MCF 10A (cell line): ENCODE results near the gene FOXP1. TPM values are rescaled to one million over a fixed set of nuclear protein-coding genes. Genes with fewer than 3 reads are reported as not detected.

Experiments
- BruUV-seq: library from RNA; stranded (reverse); fragments of 400-500 nt; replicated peaks from 2 replicates; lab custom pipeline; 2021; lab: Mats Ljungman, UMichigan
- CTCF ChIA-PET: fragments of 300-600 bp; sonication (Branson Sonifier 250); formaldehyde crosslinking; extraction: SDS; loops from one replicate; lab custom pipeline; 2021; ENCODE audit warnings: antibody characterized with exemption, inconsistent platforms; lab: Yijun Ruan, JAX
- POLR2A ChIA-PET: fragments of 300-600, 350-650 bp; sonication (Branson Sonifier 250); formaldehyde crosslinking; extraction: SDS; loops from one replicate; lab custom pipeline; 2020; ENCODE audit warnings: antibody characterized with exemption, inconsistent platforms; lab: Yijun Ruan, JAX
- DNase-seq: peaks from one replicate; pipeline ENCODE4 v3.0.0-alpha.2; 2018; ENCODE audit not compliant: unreplicated experiment
- H3K27ac Mint-ChIP-seq: one replicate; pipeline ENCODE4 v1.8.0; 2022; ENCODE audit warnings: mild to moderate bottlenecking, low read depth, mixed read lengths; ENCODE audit not compliant: unreplicated experiment
- H3K27me3 Mint-ChIP-seq: one replicate; pipeline ENCODE4 v1.8.0; 2022; ENCODE audit warnings: mixed read lengths; ENCODE audit not compliant: insufficient read depth, unreplicated experiment
- H3K36me3 Mint-ChIP-seq: one replicate; pipeline ENCODE4 v1.8.0; 2022; ENCODE audit warnings: mild to moderate bottlenecking, moderate library complexity, mixed read lengths; ENCODE audit not compliant: insufficient read depth, unreplicated experiment
- H3K4me1 Mint-ChIP-seq: one replicate; pipeline ENCODE4 v1.8.0; 2022; ENCODE audit warnings: mixed read lengths; ENCODE audit not compliant: insufficient read depth, unreplicated experiment
- H3K4me3 Mint-ChIP-seq: one replicate; pipeline ENCODE4 v1.8.0; 2022; ENCODE audit warnings: mild to moderate bottlenecking, moderate library complexity, mixed read lengths; ENCODE audit not compliant: unreplicated experiment
- H3K9me3 Mint-ChIP-seq: one replicate; pipeline ENCODE4 v1.8.0; 2022; ENCODE audit warnings: mixed read lengths; ENCODE audit not compliant: unreplicated experiment
- intact Hi-C: fragments of 100-400 bp; cut with micrococcal nuclease; formaldehyde crosslinking; loops from 2 replicates; pipeline ENCODE4 v1.14.1; 2022
- total RNA-seq: library from RNA; stranded (reverse); gene quantifications from 2 replicates; pipeline ENCODE4 v1.2.3, GENCODE V29; 2022
- TF ChIP-seq, protein P1 (sequence below): fragments of 200-600 bp; IDR thresholded peaks from one replicate; pipeline ENCODE4 v1.8.0; 2022; ENCODE audit warnings: antibody characterized with exemption, mild to moderate bottlenecking; ENCODE audit not compliant: unreplicated experiment

Gene FOXP1
- total RNA-seq, 1 experiment from 2014 or later, result 49.0 TPM

DNA sequence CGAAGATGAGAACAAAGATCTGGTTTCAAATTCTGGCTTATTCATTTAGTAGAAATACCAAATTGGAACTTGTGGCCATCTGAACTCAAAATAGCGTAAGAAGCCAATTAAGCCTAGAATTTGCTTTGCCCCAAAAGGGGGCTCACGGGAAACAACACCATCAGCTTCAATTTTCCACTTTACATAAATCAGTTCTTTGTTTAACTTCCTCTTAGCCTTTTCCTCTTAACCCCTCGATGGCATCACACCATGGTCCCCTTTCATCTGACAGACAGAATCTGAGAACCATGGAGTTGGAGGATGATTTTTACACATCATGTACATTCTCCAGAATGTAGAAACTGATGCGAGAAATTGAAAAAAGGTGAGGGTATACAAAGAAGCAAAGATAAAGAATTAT lies 207.0 kb downstream of the FOXP1 start:
- no peak for DNase-seq
- no peaks in the 10 kb centered on the region for H3K27me3 Mint-ChIP-seq
- CTCF ChIA-PET, result no interaction called here
- peaks cover 5% of the 10 kb centered on the region for H3K4me1 Mint-ChIP-seq
- H3K4me3 Mint-ChIP-seq, result no peak overlapping the region
- no peaks in the 10 kb centered on the region for H3K9me3 Mint-ChIP-seq
- no peak overlapping the region for H3K27ac Mint-ChIP-seq
- TF ChIP-seq, protein P1, sequence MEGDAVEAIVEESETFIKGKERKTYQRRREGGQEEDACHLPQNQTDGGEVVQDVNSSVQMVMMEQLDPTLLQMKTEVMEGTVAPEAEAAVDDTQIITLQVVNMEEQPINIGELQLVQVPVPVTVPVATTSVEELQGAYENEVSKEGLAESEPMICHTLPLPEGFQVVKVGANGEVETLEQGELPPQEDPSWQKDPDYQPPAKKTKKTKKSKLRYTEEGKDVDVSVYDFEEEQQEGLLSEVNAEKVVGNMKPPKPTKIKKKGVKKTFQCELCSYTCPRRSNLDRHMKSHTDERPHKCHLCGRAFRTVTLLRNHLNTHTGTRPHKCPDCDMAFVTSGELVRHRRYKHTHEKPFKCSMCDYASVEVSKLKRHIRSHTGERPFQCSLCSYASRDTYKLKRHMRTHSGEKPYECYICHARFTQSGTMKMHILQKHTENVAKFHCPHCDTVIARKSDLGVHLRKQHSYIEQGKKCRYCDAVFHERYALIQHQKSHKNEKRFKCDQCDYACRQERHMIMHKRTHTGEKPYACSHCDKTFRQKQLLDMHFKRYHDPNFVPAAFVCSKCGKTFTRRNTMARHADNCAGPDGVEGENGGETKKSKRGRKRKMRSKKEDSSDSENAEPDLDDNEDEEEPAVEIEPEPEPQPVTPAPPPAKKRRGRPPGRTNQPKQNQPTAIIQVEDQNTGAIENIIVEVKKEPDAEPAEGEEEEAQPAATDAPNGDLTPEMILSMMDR, result no peak
- H3K36me3 Mint-ChIP-seq, result peaks cover 17% of the 10 kb centered on the region
- POLR2A ChIA-PET, result interaction anchor here (0.7 kb wide), 1 partner anchor 140 kb away, joined by 4 read pairs; no protein-coding TSS in a partner anchor
- BruUV-seq, result no TSS peak
- intact Hi-C loops, result no loop called here

DNA sequence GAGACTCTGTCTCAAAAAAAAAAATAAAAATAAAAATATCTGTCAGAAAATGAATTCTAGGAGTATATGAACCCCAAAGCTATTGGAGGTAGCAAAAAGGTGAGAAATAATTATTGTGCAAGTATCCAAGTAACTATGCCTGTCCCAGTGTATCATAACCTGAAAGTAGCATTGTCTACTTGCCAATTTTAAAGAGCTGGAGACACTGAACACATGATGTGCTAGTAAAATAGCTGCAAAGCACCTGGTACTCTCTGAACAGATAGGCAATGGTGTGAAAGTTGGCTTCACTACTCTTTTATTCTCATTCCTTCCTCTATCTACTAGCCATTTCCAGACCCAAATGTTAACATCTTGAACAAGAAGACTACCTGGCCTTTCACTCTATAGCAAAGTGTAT lies 208.9 kb downstream of the FOXP1 start:
- no TSS peak for BruUV-seq
- TF ChIP-seq, protein P1, result no peak
- ChIA-PET CTCF (interaction anchor here (0.5 to 0.7 kb wide), 2 partner anchors 373 to 435 kb away, joined by 3 to 4 read pairs; no protein-coding TSS in a partner anchor), POLR2A (interaction anchor here (1.1 to 1.4 kb wide), 2 partner anchors 121 to 162 kb away, joined by 3 read pairs; no protein-coding TSS in a partner anchor)
- intact Hi-C loops, result no loop called here
- no peak overlapping the region for H3K4me3 Mint-ChIP-seq
- no peak overlapping the region for H3K27ac Mint-ChIP-seq
- H3K9me3 Mint-ChIP-seq, result no peaks in the 10 kb centered on the region
- H3K27me3 Mint-ChIP-seq, result no peaks in the 10 kb centered on the region
- DNase-seq, result no peak
- peaks cover 7% of the 10 kb centered on the region for H3K36me3 Mint-ChIP-seq
- H3K4me1 Mint-ChIP-seq, result peaks cover 22% of the 10 kb centered on the region

DNA sequence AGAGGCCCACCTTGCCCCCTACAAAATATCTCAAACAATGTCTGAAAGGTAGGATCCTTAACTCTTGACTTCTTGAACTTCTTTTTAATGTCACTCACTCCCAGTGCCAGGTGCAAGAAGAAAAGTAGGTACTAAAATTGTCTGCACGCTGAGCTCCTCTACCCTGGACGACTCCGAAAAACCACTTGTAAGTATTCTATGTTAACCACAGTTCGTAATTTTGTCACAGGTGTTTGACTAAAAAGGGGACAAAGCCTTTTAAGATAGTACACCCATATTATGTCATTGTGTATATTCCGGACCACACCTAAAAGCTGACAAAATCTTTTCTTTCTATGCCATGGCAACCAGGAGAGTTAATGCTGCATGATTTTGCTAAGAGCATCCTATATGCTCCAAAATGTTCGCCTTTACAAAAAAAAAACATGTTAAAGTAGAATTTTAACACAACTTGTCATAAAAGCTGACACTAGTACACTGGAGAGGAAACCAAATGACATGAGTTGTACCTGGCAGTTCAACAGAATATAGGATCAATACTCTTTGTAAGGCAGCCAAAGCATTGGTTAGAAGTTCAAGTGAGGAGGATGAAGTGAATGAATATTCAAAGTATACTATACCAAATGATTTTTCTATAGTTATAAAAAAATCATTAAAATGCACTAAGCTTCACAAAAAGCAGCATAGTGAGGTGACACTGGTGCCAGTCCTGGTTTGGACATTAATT lies 210.5 kb downstream of the FOXP1 start:
- Mint-ChIP-seq H3K36me3 (peaks cover 12% of the 10 kb centered on the region), H3K4me3 (no peak overlapping the region), H3K27me3 (no peaks in the 10 kb centered on the region), H3K9me3 (no peaks in the 10 kb centered on the region), H3K4me1 (peaks cover 24% of the 10 kb centered on the region), H3K27ac (no peak overlapping the region)
- intact Hi-C loops, result no loop called here
- no peak for DNase-seq
- no TSS peak for BruUV-seq
- TF ChIP-seq, protein P1, result no peak
- ChIA-PET POLR2A (interaction anchor here (0.7 to 1.1 kb wide), 3 partner anchors 9 to 123 kb away, joined by 3 read pairs; no protein-coding TSS in a partner anchor), CTCF (interaction anchor here (0.6 to 1.2 kb wide), 5 partner anchors 11 to 308 kb away, joined by 3 to 4 read pairs (median 3); no protein-coding TSS in a partner anchor)

DNA sequence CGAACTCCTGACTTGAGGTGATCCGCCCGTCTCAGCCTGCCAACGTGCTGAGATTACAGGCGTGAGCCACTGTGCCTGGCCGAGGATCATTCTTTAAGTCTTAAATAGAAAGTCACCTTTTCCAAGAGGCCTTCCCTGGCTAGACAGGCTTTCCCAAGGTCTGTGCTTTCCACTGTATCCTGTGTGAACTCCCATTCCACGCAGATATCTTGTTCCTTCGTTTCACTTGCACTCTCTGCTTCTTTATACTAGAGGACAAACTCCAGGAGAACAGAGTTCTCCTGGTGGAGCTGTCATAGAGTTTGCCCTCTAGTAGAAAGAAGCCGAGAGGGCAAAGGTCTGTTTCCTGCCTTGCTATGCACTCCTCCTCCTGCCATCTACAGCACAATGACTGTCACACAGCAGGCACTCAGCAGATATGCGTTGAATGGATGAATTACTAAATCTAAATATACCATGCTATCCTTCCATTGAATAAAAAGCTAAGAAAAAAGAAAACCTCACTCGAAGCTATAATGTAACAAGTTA lies 211.2 kb downstream of the FOXP1 start:
- Mint-ChIP-seq H3K36me3 (peaks cover 14% of the 10 kb centered on the region), H3K4me1 (peaks cover 25% of the 10 kb centered on the region), H3K4me3 (no peak overlapping the region), H3K27me3 (no peaks in the 10 kb centered on the region), H3K27ac (no peak overlapping the region), H3K9me3 (no peaks in the 10 kb centered on the region)
- TF ChIP-seq, protein P1, result no peak
- intact Hi-C loops, result no loop called here
- DNase-seq, result no peak
- ChIA-PET CTCF (interaction anchor here (0.6 to 1.2 kb wide), 3 partner anchors 26 to 308 kb away, joined by 3 read pairs; no protein-coding TSS in a partner anchor), POLR2A (no interaction called here)
- BruUV-seq, result no TSS peak
